NCI-H1092 (cell line): ENCODE results near the gene SYCE3.

Experiments
- DNase-seq: peaks from one replicate; lab custom pipeline; 2025; lab: John Stamatoyannopoulos, UW

SYCE3 gene

DNA sequence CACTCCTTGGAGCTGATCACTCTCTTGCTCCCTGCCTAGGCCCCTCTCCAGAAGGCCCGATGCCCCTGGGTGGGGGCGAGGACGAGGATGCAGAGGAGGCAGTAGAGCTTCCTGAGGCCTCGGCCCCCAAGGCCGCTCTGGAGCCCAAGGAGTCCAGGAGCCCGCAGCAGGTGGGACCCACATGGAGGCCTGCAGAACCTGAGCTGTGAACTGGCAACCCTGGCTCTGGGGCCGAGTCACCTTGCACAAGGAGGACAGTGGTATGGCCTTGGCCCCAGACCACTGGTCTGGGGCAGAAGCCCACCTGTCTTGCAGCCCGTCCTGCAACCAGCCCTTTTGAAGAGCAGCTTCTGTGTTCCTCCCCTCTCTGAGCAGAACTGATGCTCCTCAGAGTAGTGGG, 43.6 kb downstream of the SYCE3 start:
- no peak for DNase-seq

DNA sequence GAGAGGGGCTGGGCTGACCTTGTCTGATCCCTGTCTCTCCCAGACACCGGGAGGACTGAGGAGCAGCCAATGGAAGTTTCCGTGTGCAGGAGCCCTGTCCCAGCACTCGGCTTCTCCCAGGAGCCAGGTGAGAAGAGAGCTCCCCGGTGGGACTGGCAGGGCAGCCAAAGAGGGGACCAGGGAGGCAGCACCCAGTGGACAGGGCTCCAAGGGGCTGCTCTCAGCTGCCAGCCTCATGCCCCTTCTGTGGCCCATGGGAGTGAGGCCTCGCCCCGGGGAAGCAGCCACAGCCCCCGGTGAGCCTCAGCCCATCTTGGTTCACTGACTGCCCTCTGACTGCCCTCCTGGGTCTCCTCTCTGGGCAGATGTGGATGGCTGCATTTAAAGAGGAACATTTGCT, 44.1 kb downstream of the SYCE3 start:
- DNase-seq, result no peak

DNA sequence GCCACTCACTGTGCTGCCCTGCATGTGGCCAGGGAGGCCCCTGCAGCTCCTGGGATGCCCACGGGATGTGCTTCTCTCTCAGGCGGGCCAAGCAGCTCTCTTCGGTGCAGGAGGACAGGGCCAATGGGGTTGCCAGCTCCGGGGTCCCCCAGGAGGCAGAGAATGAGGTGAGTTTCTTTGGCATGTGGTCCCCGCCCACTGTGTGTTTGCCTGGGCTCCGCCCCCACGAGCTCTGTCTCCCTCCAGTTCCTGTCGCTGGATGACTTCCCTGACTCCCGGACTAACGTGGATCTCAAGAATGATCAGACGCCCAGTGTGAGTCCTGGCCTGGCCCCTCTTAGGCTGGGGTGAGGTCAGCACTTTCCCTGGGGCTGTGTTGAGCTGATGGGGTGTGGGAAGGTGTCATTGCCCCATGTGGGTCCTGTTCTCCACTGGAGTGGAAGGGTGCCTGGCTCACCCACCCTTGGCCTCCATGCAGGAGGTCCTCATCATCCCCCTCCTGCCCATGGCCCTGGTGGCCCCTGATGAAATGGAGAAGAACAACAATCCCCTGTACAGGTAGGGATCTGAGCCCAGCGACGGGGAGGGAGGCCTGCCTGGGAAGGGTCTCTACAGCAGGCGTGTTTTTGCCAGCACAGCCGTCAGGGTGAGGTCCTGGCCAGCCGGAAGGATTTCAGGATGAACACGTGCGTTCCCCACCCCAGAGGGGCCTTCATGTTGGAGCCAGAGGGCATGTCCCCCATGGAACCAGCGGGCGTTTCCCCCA, 45.0 kb downstream of the SYCE3 start:
- DNase-seq, result no peak

DNA sequence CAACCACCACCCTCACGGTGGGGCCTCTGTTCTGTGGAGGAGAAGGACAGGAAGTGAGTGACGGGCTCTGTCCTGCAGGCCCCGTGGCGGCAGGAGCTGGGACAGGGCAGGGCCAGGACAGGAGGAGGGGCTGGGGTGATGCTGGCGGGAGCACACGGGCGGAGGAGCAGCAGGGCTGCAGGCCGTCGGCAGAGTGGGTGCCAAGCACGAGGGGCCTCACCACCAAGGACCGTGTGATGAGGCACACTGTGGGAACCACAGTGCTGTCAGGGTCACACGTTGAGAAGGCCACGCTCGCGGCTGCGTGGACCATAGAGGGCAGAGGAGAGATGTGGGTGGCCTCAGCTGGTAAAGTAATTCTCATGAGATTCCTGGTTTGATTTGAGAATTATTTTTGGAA, 45.8 kb downstream of the SYCE3 start:
- DNase-seq, result no peak

DNA sequence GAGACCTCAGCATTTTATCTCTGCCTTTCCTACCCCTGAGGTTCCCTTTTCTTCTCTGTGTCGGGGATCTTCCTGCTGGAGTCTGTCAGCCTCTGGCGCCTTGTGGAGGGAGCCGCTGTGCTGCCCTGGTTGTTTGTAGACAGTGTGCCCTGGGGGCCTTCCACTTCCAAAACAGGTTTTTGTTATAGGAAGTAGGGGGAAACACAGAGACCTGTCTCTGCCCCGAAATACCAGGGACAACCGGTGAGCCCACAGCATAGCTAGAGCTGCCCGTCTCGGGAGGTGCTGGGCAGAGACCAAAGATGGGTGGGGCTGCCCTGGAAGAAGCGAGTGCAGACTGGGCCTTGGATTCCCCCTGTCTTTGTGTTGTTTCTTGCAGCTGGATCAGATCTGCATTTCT, 46.7 kb downstream of the SYCE3 start:
- no peak for DNase-seq

DNA sequence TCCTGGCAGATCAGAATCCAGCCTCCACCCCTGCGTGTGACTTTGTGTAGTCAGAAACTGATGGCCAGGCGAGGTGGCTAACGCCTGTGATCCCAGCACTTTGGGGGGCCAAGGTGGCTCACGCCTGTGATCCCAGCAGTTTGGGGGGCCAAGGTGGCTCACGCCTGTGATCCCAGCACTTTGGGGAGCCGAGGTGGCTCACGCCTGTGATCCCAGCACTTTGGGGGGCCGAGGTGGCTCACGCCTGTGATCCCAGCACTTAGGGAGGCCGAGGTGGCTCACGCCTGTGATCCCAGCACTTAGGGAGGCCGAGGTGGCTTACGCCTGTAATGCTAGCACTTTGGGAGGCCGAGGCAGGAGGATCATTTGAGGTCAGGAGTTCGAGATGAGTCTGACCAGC, 49.5 kb downstream of the SYCE3 start:
- no peak for DNase-seq

DNA sequence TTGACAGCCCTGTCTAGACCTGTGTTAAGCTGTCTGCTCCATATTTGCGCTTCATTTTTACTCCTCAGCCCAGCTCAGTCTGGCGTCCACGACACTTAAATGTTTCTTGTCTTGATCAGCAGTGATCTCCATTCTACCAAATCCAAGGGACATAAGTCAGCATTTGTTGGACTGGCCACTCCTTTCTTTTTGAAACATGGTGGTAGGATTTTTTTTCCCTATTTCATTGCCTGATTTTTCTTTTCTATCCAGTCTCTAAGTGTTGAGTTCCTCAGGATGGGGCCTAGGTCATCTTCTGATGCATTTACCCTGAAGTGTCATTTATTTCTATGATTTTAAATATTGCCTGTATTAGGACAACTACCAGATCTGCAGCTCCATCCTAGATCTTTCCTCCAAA, 53.8 kb downstream of the SYCE3 start:
- DNase-seq, result no peak

DNA sequence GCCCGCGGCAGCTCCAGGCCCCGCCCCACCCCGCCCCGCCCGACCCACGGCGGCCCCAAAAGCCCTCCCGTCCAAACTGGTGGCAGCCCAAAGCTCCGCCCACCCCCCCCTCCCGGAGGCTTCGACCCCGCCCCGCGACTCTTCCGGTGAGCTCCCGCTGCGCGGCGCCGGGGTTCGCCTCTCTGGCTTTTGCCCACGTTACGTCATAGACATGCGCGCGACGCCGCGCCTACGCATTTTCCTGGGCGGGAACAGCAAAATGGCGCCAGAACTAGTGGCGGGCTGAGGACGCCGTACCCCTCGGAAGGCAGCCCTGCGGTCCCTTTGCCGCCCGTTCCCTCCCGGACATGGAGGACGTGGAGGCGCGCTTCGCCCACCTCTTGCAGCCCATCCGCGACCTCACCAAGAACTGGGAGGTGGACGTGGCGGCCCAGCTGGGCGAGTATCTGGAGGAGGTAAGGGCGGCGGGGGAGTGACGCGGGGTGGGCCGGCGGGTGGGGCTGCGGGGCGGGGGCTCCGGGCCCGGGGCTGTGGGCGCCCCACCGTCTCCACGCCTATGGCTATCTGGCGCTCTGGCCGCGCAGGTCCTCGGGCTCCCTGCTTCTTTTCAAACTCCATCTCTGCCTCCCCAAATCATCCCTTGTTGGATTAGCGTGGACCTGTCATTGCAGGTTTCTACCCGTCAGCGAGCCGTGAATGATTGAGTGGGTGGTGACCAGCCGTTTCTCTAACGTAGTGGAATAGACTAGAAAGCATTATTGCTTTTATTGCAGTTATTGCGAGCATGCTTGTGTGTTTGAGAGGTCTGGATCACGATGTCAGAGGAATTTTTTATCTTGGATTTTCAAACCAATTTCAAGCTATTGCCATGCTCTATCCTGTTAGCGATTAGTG, 54.5 kb downstream of the SYCE3 start, which contains the start of gene NCAPH2:
Gene NCAPH2 (plus strand): TSS at position 234 of the 894 bp plus-strand sequence. CDS start 114 bp downstream, at position 348.
- peak; percentile 65 for DNase-seq

DNA sequence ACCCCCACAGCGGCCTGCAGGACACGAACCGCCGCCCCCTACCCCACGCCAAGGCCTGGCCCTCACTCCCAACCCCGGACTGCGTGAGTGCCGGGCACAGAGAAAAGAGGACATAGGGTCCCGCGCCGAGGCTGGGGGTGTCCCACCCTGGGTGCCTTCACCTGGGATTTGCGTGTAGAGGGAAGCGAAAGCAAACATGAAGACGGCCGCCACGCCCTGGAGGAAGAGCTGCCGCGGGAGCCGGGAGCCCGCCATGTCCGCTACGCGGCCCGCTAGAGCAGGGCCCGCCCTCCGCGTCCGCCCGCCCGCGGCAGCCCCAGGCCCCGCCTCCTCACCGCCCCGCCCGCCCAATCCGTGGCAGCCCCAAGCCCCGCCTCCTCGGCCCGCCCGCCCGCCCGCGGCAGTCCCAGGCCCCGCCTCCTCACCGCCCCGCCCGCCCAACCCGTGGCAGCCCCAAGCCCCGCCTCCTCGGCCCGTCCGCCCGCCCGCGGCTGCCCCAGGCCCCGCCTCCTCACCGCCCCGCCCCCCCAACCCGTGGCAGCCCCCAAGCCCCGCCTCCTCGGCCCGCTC, 55.2 kb downstream of the SYCE3 start, which contains the start of gene LMF2:
Gene LMF2 (minus strand): TSS at position 282 of the 570 bp plus-strand sequence. CDS start 27 bp downstream, at position 255.
- peak; percentile 55 for DNase-seq

DNA sequence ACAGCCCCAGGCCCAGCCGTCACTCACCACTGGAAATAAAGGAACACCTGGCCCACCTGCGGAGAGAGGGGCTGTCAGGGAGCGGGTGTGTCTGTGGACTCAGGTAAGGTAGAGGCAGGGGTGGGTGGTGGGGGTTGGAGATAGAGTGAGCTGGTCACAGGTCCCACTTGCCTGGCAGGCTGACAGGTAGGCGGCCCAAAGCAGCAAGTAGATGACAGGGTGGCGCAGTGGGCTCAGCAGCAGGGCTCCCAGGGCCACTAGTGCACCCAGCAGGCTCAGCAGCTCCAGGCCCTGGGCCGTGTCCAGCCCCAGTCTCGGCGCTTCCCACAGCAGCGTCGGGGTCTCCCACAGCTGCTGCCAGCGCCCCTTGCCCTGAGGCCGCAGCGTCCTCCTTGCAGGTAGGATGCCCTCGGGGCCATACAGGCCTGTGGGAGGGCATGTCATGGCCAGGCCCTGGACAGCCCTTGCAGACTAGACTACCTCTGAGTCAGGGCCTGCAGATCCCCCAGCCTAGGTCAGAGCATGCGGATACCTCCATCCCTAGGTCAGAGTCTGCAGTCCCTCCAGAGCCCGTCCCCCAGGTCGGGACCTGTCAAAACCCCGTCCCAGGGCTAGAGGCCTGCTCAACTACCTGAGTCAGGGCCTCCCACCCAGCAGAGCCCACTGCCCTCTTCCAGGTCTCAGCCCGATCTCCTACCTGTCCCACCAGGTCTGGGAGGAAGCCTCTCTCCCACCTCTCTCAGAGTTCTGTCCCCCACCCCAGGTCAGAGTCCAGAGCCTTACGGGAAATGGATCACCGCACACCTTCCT, 55.9 kb downstream of the SYCE3 start:
- no peak for DNase-seq

DNA sequence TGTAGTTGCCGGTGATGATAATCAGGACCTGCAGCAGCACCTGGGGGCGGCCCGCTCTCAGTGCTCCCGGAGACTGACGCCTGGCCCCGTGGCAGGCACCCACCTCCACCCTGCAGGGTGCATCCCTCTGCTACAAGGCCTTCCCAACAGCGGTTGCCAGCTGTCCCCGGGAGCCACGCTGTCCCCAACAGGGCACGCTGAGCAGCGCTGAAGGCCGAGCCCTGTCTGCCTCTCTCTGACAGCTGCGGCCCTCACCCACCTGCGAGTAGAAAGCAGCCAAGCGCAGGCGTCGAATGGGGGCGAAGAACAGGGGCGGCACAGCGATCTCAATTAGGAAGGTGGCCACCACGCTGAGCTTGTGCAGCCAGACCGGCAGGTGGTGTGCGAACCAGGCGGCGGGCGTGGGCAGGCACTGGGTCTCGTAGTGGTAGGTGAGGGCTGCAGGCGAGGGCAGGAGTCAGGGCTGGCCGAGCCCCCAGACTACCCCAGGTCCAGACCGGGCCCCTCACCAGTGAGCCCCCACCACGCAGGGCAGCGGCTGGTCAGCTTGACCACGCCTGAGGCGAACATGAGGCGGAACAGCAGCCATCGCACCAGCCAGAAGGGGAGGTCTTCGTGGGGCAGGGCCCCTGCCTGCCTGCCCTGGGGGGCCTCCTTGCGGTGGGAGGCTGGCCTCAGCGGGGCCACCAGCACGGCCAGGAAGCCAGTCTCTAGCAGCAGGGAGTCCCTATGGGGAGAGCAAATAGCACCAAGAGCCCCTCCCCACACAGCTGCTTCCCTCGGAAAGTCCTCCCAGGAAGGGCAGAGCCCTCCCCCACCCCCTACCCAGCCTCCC, 56.7 kb downstream of the SYCE3 start:
- DNase-seq, result no peak

DNA sequence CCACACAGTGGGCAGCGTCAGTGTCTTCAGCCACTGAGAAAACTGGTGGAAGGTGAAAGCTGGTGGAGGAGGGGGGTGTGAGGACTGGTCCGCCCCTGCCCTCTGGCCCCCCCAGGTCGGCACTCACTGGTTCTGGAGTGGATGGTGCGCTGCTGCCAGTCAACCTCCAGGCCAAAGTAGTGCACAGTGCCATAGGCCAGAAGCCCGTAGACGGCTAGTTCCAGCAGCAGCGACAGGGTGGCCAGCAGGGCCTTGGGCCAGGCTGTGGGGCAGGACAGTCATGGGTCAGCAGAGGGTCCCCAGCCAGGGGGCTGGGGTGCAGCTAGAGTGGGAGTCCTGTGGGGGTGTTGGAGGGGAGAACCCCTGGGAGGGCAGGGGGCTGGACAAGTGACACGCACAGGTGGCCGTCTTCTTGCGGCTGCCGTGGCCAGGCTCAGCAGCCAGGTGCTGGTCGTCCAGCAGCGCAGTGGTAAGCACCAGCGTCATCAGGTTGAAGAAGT, 57.4 kb downstream of the SYCE3 start:
- no peak for DNase-seq

DNA sequence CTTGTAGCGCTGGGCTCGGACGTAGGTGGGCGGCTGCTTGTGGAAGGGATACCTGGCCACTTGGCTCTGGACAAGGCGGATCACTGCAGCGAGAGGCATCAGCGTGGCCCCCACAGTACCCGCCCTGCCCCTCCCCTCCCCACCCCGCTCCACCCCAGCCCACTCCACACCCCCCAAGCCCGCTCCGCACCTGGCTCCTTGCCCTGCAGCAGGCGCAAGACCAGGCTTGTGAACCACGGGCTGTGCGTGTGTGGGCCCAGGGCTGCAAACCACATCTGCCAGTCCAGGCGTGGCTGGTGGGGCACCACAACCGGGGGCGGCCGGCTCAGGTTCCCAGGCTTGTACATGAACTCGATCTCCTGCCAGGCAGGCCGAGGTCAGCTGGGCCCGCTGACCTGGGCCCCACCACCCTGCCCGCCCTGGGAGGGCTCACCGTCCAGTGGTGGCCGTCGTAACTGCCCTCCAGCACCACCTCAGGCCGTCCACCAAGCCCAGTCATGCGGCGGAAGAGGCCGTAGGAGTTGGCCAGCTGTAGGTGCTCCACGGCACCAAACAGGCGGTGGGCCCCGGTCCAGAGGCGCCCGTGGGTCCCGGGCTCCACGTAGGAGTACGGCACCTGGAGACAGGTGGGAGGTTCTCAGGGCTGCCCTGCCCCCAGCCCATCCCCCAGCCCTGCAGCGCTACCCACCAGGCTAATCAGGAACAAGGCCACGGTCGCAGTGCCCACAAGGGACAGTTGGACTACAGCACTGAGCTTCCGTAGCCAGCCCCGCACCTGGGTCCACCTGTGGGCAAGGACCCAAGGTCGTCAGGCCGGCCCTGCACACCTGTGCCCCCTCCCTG, 58.1 kb downstream of the SYCE3 start:
- DNase-seq, result no peak

DNA sequence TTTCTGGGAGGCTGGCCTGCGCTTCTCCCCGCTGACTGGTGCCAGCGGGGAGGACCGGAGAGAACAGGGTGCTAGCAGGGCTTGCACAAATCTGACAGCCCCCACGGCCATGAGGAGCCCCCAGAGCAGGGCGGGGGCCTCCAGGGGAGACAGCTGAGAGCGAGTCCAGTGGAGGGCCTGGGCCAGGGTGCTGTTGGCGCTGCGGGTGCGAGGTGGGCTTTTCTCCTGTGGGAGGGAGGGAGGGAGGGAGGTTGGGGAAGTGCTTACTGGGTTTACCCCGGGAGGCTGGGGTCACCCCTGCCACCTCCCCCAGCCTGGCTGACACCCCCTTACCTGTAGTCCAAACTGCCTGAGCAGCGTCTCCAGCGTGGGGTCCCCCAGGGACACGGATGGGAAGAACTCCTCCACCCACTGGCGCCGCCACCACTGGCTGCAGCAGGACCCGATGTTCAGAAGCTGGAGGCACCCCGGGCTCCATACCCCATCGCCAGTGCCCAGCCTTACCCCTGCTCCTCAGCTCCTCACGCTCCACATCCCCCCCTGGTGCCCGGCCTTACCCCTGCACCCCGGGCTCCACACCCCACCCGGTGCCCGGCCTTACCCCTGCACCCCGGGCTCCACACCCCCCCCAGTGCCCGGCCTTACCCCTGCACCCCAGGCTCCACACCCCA, 59.1 kb downstream of the SYCE3 start:
- DNase-seq, result no peak

DNA sequence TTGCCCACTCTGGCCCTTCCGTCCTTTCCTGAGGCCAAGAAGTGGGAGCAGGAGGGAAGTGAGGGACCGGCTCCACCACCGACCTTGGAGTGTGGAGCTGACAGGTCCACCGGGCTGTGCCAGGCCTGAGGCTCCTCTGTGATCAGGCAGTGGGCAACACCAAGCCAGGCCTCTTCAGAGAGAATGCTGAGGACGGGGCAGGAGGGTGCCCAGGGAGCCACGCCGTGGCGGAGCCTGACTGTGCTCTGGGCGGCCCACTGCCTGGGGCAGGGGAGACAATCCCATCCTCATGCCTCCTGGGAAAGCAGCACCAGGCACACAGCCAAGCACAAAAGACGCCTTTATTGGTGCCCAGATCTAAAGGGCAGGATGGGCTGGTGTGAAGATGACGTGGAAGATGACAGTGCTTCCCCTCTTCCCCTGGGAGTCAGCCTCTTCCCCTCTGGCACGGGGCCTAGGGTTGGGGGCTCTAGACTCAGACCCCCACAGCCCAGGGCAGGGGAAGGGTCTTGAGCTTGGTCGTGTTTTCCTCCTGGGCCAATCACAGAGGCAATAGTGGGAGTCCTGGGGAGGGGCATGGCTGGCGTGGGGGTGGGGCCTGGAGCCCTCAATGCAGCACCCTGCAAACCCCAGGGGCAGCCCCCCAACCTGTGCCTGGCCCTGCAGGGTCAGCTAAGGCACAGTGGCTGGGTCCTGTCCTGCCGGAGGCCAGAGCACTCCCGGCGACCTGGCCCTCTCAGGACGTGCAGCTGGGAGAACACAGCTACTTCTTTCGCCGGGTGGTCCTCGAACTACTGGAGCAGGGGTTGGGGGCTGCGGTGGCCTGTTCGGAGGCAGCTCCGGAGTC, 59.9 kb downstream of the SYCE3 start:
- DNase-seq, result no peak

DNA sequence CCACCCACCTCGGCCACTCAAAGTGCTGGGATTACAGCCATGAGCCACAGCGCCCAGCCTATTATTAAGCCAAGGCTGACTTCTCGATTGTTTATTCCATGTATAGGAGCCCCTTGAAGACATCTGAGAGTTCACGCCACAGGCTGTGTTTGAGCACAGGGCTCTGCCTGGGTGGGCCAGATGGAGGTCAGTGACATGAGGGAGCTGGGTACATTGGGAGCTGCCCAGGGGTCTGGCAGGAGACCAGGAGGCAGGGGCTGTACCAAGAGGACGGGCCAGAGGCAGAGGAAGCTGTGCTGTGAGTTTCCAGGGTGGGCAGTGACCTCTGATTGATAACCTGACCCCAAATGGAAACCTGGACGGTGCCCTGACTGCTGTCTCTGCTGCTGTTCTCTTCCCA, 60.6 kb downstream of the SYCE3 start:
- no peak for DNase-seq
